ENCODE measurements around the gene CEMP1.

DNA sequence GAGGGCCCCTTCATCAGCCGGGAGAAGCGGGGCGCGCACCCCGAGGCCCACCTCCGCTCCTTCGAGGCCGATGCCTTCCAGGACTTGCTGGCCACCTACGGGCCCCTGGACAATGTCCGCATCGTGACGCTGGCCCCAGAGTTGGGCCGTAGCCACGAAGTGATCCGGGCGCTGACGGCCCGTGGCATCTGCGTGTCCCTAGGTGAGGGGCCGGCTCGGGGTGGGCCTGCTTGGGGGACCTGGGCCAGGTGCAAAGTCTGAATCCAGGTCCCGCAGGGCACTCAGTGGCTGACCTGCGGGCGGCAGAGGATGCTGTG lies 3.5 kb downstream of the CEMP1 start:
- TF ChIP-seq, protein P1, sequence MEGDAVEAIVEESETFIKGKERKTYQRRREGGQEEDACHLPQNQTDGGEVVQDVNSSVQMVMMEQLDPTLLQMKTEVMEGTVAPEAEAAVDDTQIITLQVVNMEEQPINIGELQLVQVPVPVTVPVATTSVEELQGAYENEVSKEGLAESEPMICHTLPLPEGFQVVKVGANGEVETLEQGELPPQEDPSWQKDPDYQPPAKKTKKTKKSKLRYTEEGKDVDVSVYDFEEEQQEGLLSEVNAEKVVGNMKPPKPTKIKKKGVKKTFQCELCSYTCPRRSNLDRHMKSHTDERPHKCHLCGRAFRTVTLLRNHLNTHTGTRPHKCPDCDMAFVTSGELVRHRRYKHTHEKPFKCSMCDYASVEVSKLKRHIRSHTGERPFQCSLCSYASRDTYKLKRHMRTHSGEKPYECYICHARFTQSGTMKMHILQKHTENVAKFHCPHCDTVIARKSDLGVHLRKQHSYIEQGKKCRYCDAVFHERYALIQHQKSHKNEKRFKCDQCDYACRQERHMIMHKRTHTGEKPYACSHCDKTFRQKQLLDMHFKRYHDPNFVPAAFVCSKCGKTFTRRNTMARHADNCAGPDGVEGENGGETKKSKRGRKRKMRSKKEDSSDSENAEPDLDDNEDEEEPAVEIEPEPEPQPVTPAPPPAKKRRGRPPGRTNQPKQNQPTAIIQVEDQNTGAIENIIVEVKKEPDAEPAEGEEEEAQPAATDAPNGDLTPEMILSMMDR (IDR thresholded peaks at IDR 0.05): no peak
- TF ChIP-seq ZFX (IDR thresholded peaks at IDR 0.05; ENCODE audit: borderline replicate concordance): no peak

Data from 22Rv1 (cell line).